HG03460 (cell line): ENCODE measurements around the gene CBFB.
"Not testable (repeated sequence)": the region's sequence is repeated elsewhere in the genome, so short reads cannot be mapped to it uniquely, and the experiment has no call there.

Source experiments
- ATAC-seq: cut with Tn5 transposase; IDR thresholded peaks from one replicate; pipeline ENCODE4 v1.9.1; 2021; ENCODE audit not compliant: unreplicated experiment

Gene CBFB

GRCh38 chr16:67040906-67041305 is 12.0 kb downstream of the CBFB start:
- ATAC-seq = no peak

- not testable (repeated sequence) for ATAC-seq
Measured at GRCh38 chr16:67041520-67041919, 12.6 kb downstream of the CBFB start.

- ATAC-seq = no peak
Measured at GRCh38 chr16:67043420-67043819, 14.5 kb downstream of the CBFB start.

GRCh38 chr16:67050796-67051195 is 21.8 kb downstream of the CBFB start:
- no peak for ATAC-seq

GRCh38 chr16:67052399-67052798 is 23.4 kb downstream of the CBFB start:
- no peak for ATAC-seq

GRCh38 chr16:67053767-67054334 is 24.9 kb downstream of the CBFB start:
- no peak for ATAC-seq

GRCh38 chr16:67054901-67055300 is 26.0 kb downstream of the CBFB start:
- ATAC-seq = no peak

GRCh38 chr16:67055712-67056487 is 27.0 kb downstream of the CBFB start:
- ATAC-seq = no peak

- no peak for ATAC-seq
Measured at GRCh38 chr16:67063008-67063407, 34.1 kb downstream of the CBFB start.

- no peak for ATAC-seq
Measured at GRCh38 chr16:67068212-67068753, 39.3 kb downstream of the CBFB start.

GRCh38 chr16:67071476-67072048 is 42.6 kb downstream of the CBFB start:
- ATAC-seq = no peak

GRCh38 chr16:67075331-67075730 is 46.4 kb downstream of the CBFB start:
- ATAC-seq = no peak

GRCh38 chr16:67077871-67078270 is 48.9 kb downstream of the CBFB start:
- ATAC-seq = no peak

GRCh38 chr16:67082100-67082499 is 53.2 kb downstream of the CBFB start:
- ATAC-seq = no peak

GRCh38 chr16:67082891-67083290 is 53.9 kb downstream of the CBFB start:
- no peak for ATAC-seq

GRCh38 chr16:67084345-67085028 is 55.5 kb downstream of the CBFB start:
- peak; percentile 73 for ATAC-seq

GRCh38 chr16:67086822-67087221 is 57.9 kb downstream of the CBFB start:
- no peak for ATAC-seq

- no peak for ATAC-seq
Measured at GRCh38 chr16:67087291-67087690, 58.3 kb downstream of the CBFB start.

GRCh38 chr16:67087803-67088202 is 58.9 kb downstream of the CBFB start:
- ATAC-seq = no peak

GRCh38 chr16:67088551-67088950 is 59.6 kb downstream of the CBFB start:
- no peak for ATAC-seq

GRCh38 chr16:67089101-67089500 is 60.2 kb downstream of the CBFB start:
- ATAC-seq = no peak
